Chondrocyte (in vitro differentiated cells): ENCODE measurements around the gene RNF182. TPM values are rescaled to one million over a fixed set of nuclear protein-coding genes. Genes with fewer than 3 reads are reported as not detected.

Experiments used
- DNase-seq: peaks from one replicate; pipeline ENCODE4 v3.0.0; 2021; ENCODE audit warnings: mixed read lengths, low spot score
- H3K27ac Mint-ChIP-seq: one replicate; pipeline ENCODE4 v1.8.0; 2021; ENCODE audit warnings: mild to moderate bottlenecking, moderate library complexity, mixed read lengths; ENCODE audit not compliant: unreplicated experiment
- H3K27me3 Mint-ChIP-seq: 2 replicates; pipeline ENCODE4 v1.8.0; 2021; ENCODE audit warnings: low read depth, mixed read lengths
- H3K36me3 Mint-ChIP-seq: 2 replicates; pipeline ENCODE4 v1.8.0; 2021; ENCODE audit warnings: low read depth, mixed read lengths
- H3K4me1 Mint-ChIP-seq: 2 replicates; pipeline ENCODE4 v1.8.0; 2021; ENCODE audit warnings: low read depth, mild to moderate bottlenecking, mixed read lengths
- H3K4me3 Mint-ChIP-seq: one replicate; pipeline ENCODE4 v1.8.0; 2021; ENCODE audit warnings: mild to moderate bottlenecking, moderate library complexity, mixed read lengths; ENCODE audit not compliant: unreplicated experiment
- H3K9me3 Mint-ChIP-seq: 2 replicates; pipeline ENCODE4 v1.8.0; 2021; ENCODE audit warnings: low read depth, mixed read lengths
- total RNA-seq: library from RNA; stranded (reverse); gene quantifications from 3 replicates; pipeline ENCODE4 v1.2.1, GENCODE V29; 2021
- TF ChIP-seq, protein P1 (sequence below): fragments of 200-600 bp; sonication (generic); IDR thresholded peaks from 2 replicates; pipeline ENCODE4 v1.5.0; 2021; ENCODE audit warnings: antibody characterized with exemption, mild to moderate bottlenecking, moderate library complexity

RNF182 gene
- total RNA-seq, 1 donor from 2014 or later: 5.3 TPM

GRCh38 chr6:13923527-13924145, 1.1 kb upstream of the RNF182 start:
- peaks cover 5% of the 10 kb centered on the region for H3K27me3 Mint-ChIP-seq
- H3K4me1 Mint-ChIP-seq: peaks cover 21% of the 10 kb centered on the region
- peak overlapping the region; percentile 76 for H3K4me3 Mint-ChIP-seq
- H3K9me3 Mint-ChIP-seq: no peaks in the 10 kb centered on the region
- no peaks in the 10 kb centered on the region for H3K36me3 Mint-ChIP-seq
- DNase-seq: no peak
- peak overlapping the region; percentile 84 for H3K27ac Mint-ChIP-seq
- TF ChIP-seq, protein P1, sequence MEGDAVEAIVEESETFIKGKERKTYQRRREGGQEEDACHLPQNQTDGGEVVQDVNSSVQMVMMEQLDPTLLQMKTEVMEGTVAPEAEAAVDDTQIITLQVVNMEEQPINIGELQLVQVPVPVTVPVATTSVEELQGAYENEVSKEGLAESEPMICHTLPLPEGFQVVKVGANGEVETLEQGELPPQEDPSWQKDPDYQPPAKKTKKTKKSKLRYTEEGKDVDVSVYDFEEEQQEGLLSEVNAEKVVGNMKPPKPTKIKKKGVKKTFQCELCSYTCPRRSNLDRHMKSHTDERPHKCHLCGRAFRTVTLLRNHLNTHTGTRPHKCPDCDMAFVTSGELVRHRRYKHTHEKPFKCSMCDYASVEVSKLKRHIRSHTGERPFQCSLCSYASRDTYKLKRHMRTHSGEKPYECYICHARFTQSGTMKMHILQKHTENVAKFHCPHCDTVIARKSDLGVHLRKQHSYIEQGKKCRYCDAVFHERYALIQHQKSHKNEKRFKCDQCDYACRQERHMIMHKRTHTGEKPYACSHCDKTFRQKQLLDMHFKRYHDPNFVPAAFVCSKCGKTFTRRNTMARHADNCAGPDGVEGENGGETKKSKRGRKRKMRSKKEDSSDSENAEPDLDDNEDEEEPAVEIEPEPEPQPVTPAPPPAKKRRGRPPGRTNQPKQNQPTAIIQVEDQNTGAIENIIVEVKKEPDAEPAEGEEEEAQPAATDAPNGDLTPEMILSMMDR: peak; percentile 13

DNA sequence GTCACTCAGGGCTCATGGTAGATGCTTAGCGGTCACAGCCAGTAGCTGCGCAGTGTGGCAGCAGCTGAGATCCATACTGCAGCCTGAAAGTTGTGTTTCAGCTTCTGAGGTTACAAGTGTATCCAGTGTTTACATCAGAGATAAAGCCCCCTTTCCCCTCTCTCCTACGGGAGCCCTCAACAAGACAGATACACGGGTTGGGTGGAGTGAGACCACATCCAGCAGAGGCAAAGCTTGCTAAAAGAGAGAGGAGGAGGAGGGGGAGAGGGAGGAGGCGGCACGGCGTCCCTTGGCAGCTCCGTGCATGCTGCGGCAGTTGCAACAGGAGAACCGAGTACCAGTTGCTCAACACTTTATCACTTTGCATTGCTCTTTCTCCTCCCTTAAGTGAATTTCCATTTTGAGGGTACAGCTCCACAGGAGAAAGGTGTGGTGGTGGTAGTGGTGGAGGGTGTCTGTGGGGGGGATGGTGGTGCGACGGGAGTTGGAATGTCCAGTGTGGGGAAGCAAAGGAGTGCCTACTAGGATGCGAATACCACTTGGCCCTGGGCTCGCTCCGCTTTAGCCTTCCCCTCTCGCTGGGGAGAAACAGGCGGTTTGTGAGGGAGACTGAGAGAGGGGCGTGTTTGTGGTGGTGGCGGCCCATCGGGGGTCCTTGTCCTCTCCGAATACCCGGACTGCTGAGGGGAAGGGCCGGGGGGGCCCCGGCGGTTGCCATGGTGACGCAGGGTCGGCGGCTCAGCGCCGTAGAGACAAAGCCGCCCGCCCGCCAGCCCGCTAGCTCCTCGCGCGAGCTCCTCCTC, 405 bp upstream of the RNF182 start:
- DNase-seq: no peak
- TF ChIP-seq, protein P1: peak; percentile 9
- H3K4me1 Mint-ChIP-seq: peaks cover 21% of the 10 kb centered on the region
- peaks cover 5% of the 10 kb centered on the region for H3K27me3 Mint-ChIP-seq
- H3K27ac Mint-ChIP-seq: peak overlapping the region; percentile 84
- H3K4me3 Mint-ChIP-seq: peak overlapping the region; percentile 76
- no peaks in the 10 kb centered on the region for H3K9me3 Mint-ChIP-seq
- H3K36me3 Mint-ChIP-seq: no peaks in the 10 kb centered on the region

DNA sequence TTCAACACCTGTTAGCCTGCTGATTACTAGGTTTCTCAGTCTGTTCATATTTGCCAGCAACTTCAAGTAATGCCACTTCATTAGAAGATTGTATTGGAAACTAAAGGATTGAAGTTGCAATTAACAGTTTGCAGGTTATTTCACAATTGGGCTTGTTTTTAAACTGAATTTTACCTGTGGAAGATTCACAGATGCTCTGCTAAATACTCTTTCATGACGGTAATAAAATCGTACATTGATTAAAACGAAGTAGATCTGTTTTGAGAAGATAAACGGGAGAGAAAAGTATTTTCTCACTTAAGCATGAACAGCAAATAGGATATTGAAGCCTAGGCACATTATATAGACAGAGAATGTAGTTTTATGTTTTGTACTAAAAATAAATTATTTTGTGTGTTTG, 1.6 kb downstream of the RNF182 start:
- H3K9me3 Mint-ChIP-seq: no peaks in the 10 kb centered on the region
- H3K36me3 Mint-ChIP-seq: no peaks in the 10 kb centered on the region
- DNase-seq: no peak
- peaks cover 23% of the 10 kb centered on the region for H3K4me1 Mint-ChIP-seq
- H3K4me3 Mint-ChIP-seq: no peak overlapping the region
- H3K27ac Mint-ChIP-seq: no peak overlapping the region
- H3K27me3 Mint-ChIP-seq: peaks cover 5% of the 10 kb centered on the region
- TF ChIP-seq, protein P1: no peak

- no peak for DNase-seq
- H3K36me3 Mint-ChIP-seq: no peaks in the 10 kb centered on the region
- no peak overlapping the region for H3K27ac Mint-ChIP-seq
- no peaks in the 10 kb centered on the region for H3K9me3 Mint-ChIP-seq
- TF ChIP-seq, protein P1: peak; percentile 12
- H3K27me3 Mint-ChIP-seq: peaks cover 5% of the 10 kb centered on the region
- H3K4me3 Mint-ChIP-seq: no peak overlapping the region
- H3K4me1 Mint-ChIP-seq: peaks cover 23% of the 10 kb centered on the region
Observed at GRCh38 chr6:13927203-13927602, 2.5 kb downstream of the RNF182 start.

DNA sequence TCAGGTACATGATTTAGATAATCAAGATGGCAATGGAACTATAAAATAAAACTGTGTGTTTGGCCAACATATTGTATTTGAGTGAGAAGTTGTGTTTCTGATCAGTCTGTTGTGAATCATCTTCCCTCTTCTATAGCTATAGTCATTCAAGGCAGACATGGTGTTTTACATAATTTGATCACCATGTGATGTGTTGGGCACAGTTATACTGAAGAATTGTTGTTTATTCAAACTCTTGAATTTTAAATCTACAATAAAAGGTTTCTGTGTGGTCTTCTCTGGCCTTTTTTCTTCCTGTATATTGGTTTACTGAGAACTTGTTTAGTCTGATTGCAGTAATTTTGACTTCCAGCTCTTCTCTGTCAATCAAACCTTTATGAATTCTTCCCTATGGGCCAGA, 4.4 kb downstream of the RNF182 start:
- peaks cover 5% of the 10 kb centered on the region for H3K27me3 Mint-ChIP-seq
- DNase-seq: no peak
- no peak overlapping the region for H3K27ac Mint-ChIP-seq
- TF ChIP-seq, protein P1: no peak
- no peaks in the 10 kb centered on the region for H3K9me3 Mint-ChIP-seq
- no peaks in the 10 kb centered on the region for H3K36me3 Mint-ChIP-seq
- no peak overlapping the region for H3K4me3 Mint-ChIP-seq
- H3K4me1 Mint-ChIP-seq: peaks cover 13% of the 10 kb centered on the region
